Stomach smooth muscle (tissue), 2 donors: ENCODE measurements around the gene GPS1.

Source experiments
- H3K27ac ChIP-seq: one replicate; pipeline ENCODE4 v1.7.0; 2013; ENCODE audit warnings: mild to moderate bottlenecking, low read length, inconsistent platforms
- H3K27me3 ChIP-seq, 2 donors: one replicate each; pipeline ENCODE4 v1.7.0; 2013; ENCODE audit warnings: low read length in 2 of 2; ENCODE audit not compliant: insufficient read depth in 2 of 2, control insufficient read depth in 1 of 2
- H3K36me3 ChIP-seq, 2 donors: one replicate each; pipeline ENCODE4 v1.7.0; 2013; ENCODE audit warnings: low read length in 2 of 2; ENCODE audit not compliant: control insufficient read depth in 2 of 2, insufficient read depth in 2 of 2
- H3K4me1 ChIP-seq: one replicate; pipeline ENCODE4 v1.7.0; 2013; ENCODE audit warnings: low read length; ENCODE audit not compliant: control insufficient read depth, insufficient read depth
- H3K4me3 ChIP-seq, 2 donors: one replicate each; pipeline ENCODE4 v1.7.0; 2013; ENCODE audit warnings: low read length in 2 of 2
- H3K9ac ChIP-seq, 2 donors: one replicate each; pipeline ENCODE4 v1.7.0; 2013; ENCODE audit warnings: low read length in 2 of 2, mild to moderate bottlenecking in 1 of 2
- H3K9me3 ChIP-seq, 2 donors: one replicate each; pipeline ENCODE4 v1.7.0; 2013; ENCODE audit warnings: low read length in 2 of 2; ENCODE audit not compliant: control insufficient read depth in 2 of 2
- donor health status: healthy.
- donor health status: Pancreatic carcinoma.

GPS1 gene

GRCh38 chr17:82051776-82052637, at the start of gene GPS1, which contains the start of gene RFNG:
TSS of gene GPS1 (plus strand) at chr17:82051898. CDS start at chr17:82051932, 34 bp downstream.
TSS of gene RFNG (minus strand) at chr17:82051811. CDS start at chr17:82051766, 45 bp downstream.
- Histone ChIP-seq H3K4me1 (peaks cover 33% of the 10 kb centered on the region), H3K9ac (peak within 1 kb of the TSS; percentile 76 to 82), H3K27ac (no peak within 1 kb of the TSS), H3K4me3 (peak within 1 kb of the TSS; percentile 88 to 89), H3K36me3 (peaks cover 23 to 31% of the 10 kb centered on the region in 2 donors), H3K9me3 (no peaks in the 10 kb centered on the region), H3K27me3 (no peaks in the 10 kb centered on the region)

GRCh38 chr17:82003411-82004381, 48.0 kb upstream of the GPS1 start:
- H3K4me3 ChIP-seq, result no peak overlapping the region
- no peak overlapping the region for H3K9ac ChIP-seq
- no peak overlapping the region for H3K27ac ChIP-seq
- no peaks in the 10 kb centered on the region for H3K27me3 ChIP-seq
- no peaks in the 10 kb centered on the region for H3K9me3 ChIP-seq
- H3K4me1 ChIP-seq, result peaks cover 31% of the 10 kb centered on the region
- H3K36me3 ChIP-seq, result no peaks in the 10 kb centered on the region

- H3K27ac ChIP-seq, result no peak overlapping the region
- H3K36me3 ChIP-seq, result no peaks in the 10 kb centered on the region
- H3K27me3 ChIP-seq, result no peaks in the 10 kb centered on the region
- H3K4me3 ChIP-seq, result no peak overlapping the region
- H3K9me3 ChIP-seq, result no peaks in the 10 kb centered on the region
- no peak overlapping the region for H3K9ac ChIP-seq
- peaks cover 31% of the 10 kb centered on the region for H3K4me1 ChIP-seq
Observed at GRCh38 chr17:82004517-82005455, 46.9 kb upstream of the GPS1 start.

- Histone ChIP-seq H3K27me3 (no peaks in the 10 kb centered on the region), H3K36me3 (no peaks in the 10 kb centered on the region), H3K27ac (no peak overlapping the region), H3K9ac (no peak overlapping the region), H3K4me1 (peaks cover 31% of the 10 kb centered on the region), H3K4me3 (no peak overlapping the region), H3K9me3 (no peaks in the 10 kb centered on the region)
Observed at GRCh38 chr17:82005701-82006348, 45.9 kb upstream of the GPS1 start.

GRCh38 chr17:82006468-82007227, 45.0 kb upstream of the GPS1 start:
- H3K27me3 ChIP-seq, result no peaks in the 10 kb centered on the region
- H3K9ac ChIP-seq, result peak overlapping the region in 1 of 2 donors; percentile 29
- H3K4me1 ChIP-seq, result peaks cover 31% of the 10 kb centered on the region
- H3K36me3 ChIP-seq, result no peaks in the 10 kb centered on the region
- H3K27ac ChIP-seq, result no peak overlapping the region
- no peak overlapping the region for H3K4me3 ChIP-seq
- H3K9me3 ChIP-seq, result no peaks in the 10 kb centered on the region

GRCh38 chr17:82007228-82007494, 44.5 kb upstream of the GPS1 start:
- H3K9me3 ChIP-seq, result no peaks in the 10 kb centered on the region
- no peak overlapping the region for H3K9ac ChIP-seq
- H3K4me3 ChIP-seq, result no peak overlapping the region
- no peaks in the 10 kb centered on the region for H3K36me3 ChIP-seq
- H3K27ac ChIP-seq, result no peak overlapping the region
- no peaks in the 10 kb centered on the region for H3K27me3 ChIP-seq
- H3K4me1 ChIP-seq, result peaks cover 31% of the 10 kb centered on the region

GRCh38 chr17:82007495-82008257, 44.0 kb upstream of the GPS1 start:
- no peak overlapping the region for H3K4me3 ChIP-seq
- H3K4me1 ChIP-seq, result peaks cover 36% of the 10 kb centered on the region
- H3K9ac ChIP-seq, result no peak overlapping the region
- H3K36me3 ChIP-seq, result no peaks in the 10 kb centered on the region
- H3K9me3 ChIP-seq, result no peaks in the 10 kb centered on the region
- no peaks in the 10 kb centered on the region for H3K27me3 ChIP-seq
- H3K27ac ChIP-seq, result no peak overlapping the region

- Histone ChIP-seq H3K9me3 (no peaks in the 10 kb centered on the region), H3K9ac (no peak overlapping the region), H3K27me3 (no peaks in the 10 kb centered on the region), H3K4me3 (no peak overlapping the region), H3K27ac (no peak overlapping the region), H3K4me1 (peaks cover 40% of the 10 kb centered on the region), H3K36me3 (no peaks in the 10 kb centered on the region)
Observed at GRCh38 chr17:82008258-82008940, 43.3 kb upstream of the GPS1 start.
